ENCODE results near the gene GAB2. TPM values are rescaled to one million over a fixed set of nuclear protein-coding genes. Genes with fewer than 3 reads are reported as not detected.
"Not testable (repeated sequence)": the region's sequence is repeated elsewhere in the genome, so short reads cannot be mapped to it uniquely, and the experiment has no call there.

Gene GAB2
- total and polyA plus RNA-seq, 2 donors (not counting 1 experiment from before 2014, with no cell fraction given): 5.8 to 85.9 TPM

- intact Hi-C loops (cut with micrococcal nuclease); DNase-seq; H3K36me3 ChIP-seq (replicated peaks in 1 of 2; ENCODE audit: control extremely low read depth in 1 of 2, control insufficient read depth in 1 of 2, extremely low read depth in 1 of 2, insufficient read depth in 2 of 2, low read length in 1 of 2); H4K20me1 ChIP-seq (ENCODE audit: control insufficient read depth, insufficient read depth, low read length, poor library complexity, severe bottlenecking); H3K4me3 Mint-ChIP-seq; H3K27me3 Mint-ChIP-seq; H3K4me1 ChIP-seq (ENCODE audit: control insufficient read depth in 2 of 2, insufficient read depth in 2 of 2, low read length in 2 of 2); H3K4me3 ChIP-seq (ENCODE audit: control extremely low read depth in 1 of 5, extremely low read depth in 1 of 5, insufficient read depth in 1 of 5, low read depth in 2 of 5, low read length in 4 of 5); POLR2A ChIA-PET; ATAC-seq (ENCODE audit: low read depth); H3K9ac ChIP-seq (ENCODE audit: low read length); CTCF ChIA-PET; H3K4me1 Mint-ChIP-seq; H3K9me3 Mint-ChIP-seq (ENCODE audit: insufficient read depth); H3K79me2 ChIP-seq (ENCODE audit: control insufficient read depth, insufficient read depth, low read length); H3K27ac Mint-ChIP-seq; H3K27ac ChIP-seq (ENCODE audit: low read length in 2 of 2); H3K27me3 ChIP-seq (replicated peaks in 1 of 4; ENCODE audit: control extremely low read depth in 1 of 4, control insufficient read depth in 3 of 4, insufficient read depth in 4 of 4, low read length in 3 of 4); H2AFZ ChIP-seq (ENCODE audit: insufficient read depth, low read depth, low read length, poor library complexity, severe bottlenecking); H3K4me2 ChIP-seq (replicated peaks; ENCODE audit: low read depth, low read length, poor library complexity, severe bottlenecking): not testable (repeated sequence)
- H3K9me3 ChIP-seq (ENCODE audit: control extremely low read depth in 1 of 3, control insufficient read depth in 2 of 3, insufficient read depth in 1 of 3, low read length in 2 of 3): peaks cover 0 to 11% (median 10%) of the 10 kb centered on the region in 3 donors
- 86% methylated on average over 1 of the region's 2 CpGs for WGBS (ENCODE audit: insufficient coverage)
Observed at GRCh38 chr11:78271801-78272200, 145.8 kb downstream of the GAB2 start.

GRCh38 chr11:78270971-78271370 lies 146.6 kb downstream of the GAB2 start:
- no peak for DNase-seq
- no peak overlapping the region for H3K9ac ChIP-seq (ENCODE audit: low read length)
- CTCF ChIA-PET: interaction anchor here (0.7 to 1.8 kb wide), 3 partner anchors 9 to 294 kb away, joined by 3 to 6 read pairs (median 3); no protein-coding TSS in a partner anchor

More at GRCh38 chr11:78270971-78271370, 146.6 kb downstream of the GAB2 start:
- H3K4me3 Mint-ChIP-seq: no peak overlapping the region
- H3K27ac ChIP-seq (ENCODE audit: low read length in 2 of 2): no peak overlapping the region
- peaks cover 0 to 6% of the 10 kb centered on the region in 2 experiments for H3K36me3 ChIP-seq (replicated peaks in 1 of 2; ENCODE audit: control extremely low read depth in 1 of 2, control insufficient read depth in 1 of 2, extremely low read depth in 1 of 2, insufficient read depth in 2 of 2, low read length in 1 of 2)
- H3K79me2 ChIP-seq (ENCODE audit: control insufficient read depth, insufficient read depth, low read length): no peaks in the 10 kb centered on the region
- no peak overlapping the region for H2AFZ ChIP-seq (ENCODE audit: insufficient read depth, low read depth, low read length, poor library complexity, severe bottlenecking)
- ATAC-seq (ENCODE audit: low read depth): no peak
- intact Hi-C loops (cut with micrococcal nuclease): no loop called here
- H3K4me1 ChIP-seq (ENCODE audit: control insufficient read depth in 2 of 2, insufficient read depth in 2 of 2, low read length in 2 of 2): no peaks in the 10 kb centered on the region
- H3K9me3 Mint-ChIP-seq (ENCODE audit: insufficient read depth): peaks cover 7% of the 10 kb centered on the region
- no peaks in the 10 kb centered on the region for H4K20me1 ChIP-seq (ENCODE audit: control insufficient read depth, insufficient read depth, low read length, poor library complexity, severe bottlenecking)
- no peak overlapping the region for H3K27ac Mint-ChIP-seq
- no peak overlapping the region for H3K4me3 ChIP-seq (ENCODE audit: control extremely low read depth in 1 of 5, extremely low read depth in 1 of 5, insufficient read depth in 1 of 5, low read depth in 2 of 5, low read length in 4 of 5)
- peaks cover 0 to 11% (median 10%) of the 10 kb centered on the region in 3 donors for H3K9me3 ChIP-seq (ENCODE audit: control extremely low read depth in 1 of 3, control insufficient read depth in 2 of 3, insufficient read depth in 1 of 3, low read length in 2 of 3)
- 91% methylated on average over 2 of the region's 2 CpGs for WGBS (ENCODE audit: insufficient coverage)
- H3K4me1 Mint-ChIP-seq: no peaks in the 10 kb centered on the region
- H3K27me3 Mint-ChIP-seq: no peaks in the 10 kb centered on the region
- TF ChIP-seq CTCF (IDR thresholded peaks at IDR 0.05) (no peak), EZH2 (IDR thresholded peaks at IDR 0.05; ENCODE audit: borderline replicate concordance, insufficient read depth, low read depth, low read length, poor library complexity, severe bottlenecking) (no peak)
- H3K4me2 ChIP-seq (replicated peaks; ENCODE audit: low read depth, low read length, poor library complexity, severe bottlenecking): no peak overlapping the region
- H3K27me3 ChIP-seq (replicated peaks in 1 of 4; ENCODE audit: control extremely low read depth in 1 of 4, control insufficient read depth in 3 of 4, insufficient read depth in 4 of 4, low read length in 3 of 4): no peaks in the 10 kb centered on the region
- POLR2A ChIA-PET: no interaction called here
